ENCODE measurements around the gene GPR15LG. TPM values are rescaled to one million over a fixed set of nuclear protein-coding genes. Genes with fewer than 3 reads are reported as not detected.

GPR15LG gene
- total RNA-seq, 2 experiments from 2014 or later, result not detected

DNA sequence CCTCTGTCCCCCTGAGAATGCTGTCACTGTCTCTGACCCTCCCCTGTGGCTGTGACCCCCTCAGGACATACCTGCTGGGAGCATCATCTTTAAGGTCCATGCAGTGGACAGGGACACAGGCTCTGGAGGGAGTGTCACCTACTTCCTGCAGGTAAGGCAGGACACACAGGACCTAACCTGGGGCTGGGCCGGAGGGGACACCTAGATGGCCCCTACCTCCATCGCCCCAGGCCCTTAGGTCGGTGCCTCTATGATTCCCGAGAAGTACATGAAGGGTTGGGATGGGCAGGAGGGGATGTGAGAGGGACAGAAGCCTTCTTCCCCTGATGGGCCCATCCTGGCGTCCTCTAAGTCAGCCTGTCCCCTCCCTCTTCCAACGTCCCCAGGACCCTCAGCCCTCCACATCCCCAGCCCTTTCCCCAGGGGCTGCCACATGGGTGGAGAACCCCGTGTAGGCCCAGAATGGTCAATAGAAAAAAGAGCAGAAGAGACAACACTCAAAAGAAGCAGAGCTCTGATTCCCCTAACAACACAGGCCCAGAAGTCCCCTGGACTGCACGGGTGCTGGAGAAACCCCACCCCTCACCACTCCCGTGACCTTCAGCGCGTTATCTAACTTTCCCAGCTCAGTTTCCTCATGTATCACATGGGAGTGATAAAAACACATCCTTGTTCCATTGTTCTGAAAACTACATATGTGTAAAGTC is 27.1 kb downstream of the GPR15LG start:
- DNase-seq (no peak), ATAC-seq (no peak)
- TF ChIP-seq, protein P1, sequence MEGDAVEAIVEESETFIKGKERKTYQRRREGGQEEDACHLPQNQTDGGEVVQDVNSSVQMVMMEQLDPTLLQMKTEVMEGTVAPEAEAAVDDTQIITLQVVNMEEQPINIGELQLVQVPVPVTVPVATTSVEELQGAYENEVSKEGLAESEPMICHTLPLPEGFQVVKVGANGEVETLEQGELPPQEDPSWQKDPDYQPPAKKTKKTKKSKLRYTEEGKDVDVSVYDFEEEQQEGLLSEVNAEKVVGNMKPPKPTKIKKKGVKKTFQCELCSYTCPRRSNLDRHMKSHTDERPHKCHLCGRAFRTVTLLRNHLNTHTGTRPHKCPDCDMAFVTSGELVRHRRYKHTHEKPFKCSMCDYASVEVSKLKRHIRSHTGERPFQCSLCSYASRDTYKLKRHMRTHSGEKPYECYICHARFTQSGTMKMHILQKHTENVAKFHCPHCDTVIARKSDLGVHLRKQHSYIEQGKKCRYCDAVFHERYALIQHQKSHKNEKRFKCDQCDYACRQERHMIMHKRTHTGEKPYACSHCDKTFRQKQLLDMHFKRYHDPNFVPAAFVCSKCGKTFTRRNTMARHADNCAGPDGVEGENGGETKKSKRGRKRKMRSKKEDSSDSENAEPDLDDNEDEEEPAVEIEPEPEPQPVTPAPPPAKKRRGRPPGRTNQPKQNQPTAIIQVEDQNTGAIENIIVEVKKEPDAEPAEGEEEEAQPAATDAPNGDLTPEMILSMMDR (IDR thresholded peaks at IDR 0.05), result no peak
- ChIA-PET CTCF (interaction anchor here (0.6 to 0.7 kb wide), 2 partner anchors 52 to 327 kb away, joined by 4 read pairs; no protein-coding TSS in a partner anchor), POLR2A (no interaction called here)
- Mint-ChIP-seq H3K36me3 (ENCODE audit: low read depth) (no peaks in the 10 kb centered on the region), H3K4me1 (ENCODE audit: low read depth) (no peaks in the 10 kb centered on the region), H3K27ac (no peak overlapping the region), H3K27me3 (peaks cover 4% of the 10 kb centered on the region), H3K9me3 (no peaks in the 10 kb centered on the region), H3K4me3 (no peak overlapping the region)
- intact Hi-C loops (cut with micrococcal nuclease), result loop anchor here (5.0 kb wide), 1 partner anchor 43 kb away; no protein-coding TSS in a partner anchor

DNA sequence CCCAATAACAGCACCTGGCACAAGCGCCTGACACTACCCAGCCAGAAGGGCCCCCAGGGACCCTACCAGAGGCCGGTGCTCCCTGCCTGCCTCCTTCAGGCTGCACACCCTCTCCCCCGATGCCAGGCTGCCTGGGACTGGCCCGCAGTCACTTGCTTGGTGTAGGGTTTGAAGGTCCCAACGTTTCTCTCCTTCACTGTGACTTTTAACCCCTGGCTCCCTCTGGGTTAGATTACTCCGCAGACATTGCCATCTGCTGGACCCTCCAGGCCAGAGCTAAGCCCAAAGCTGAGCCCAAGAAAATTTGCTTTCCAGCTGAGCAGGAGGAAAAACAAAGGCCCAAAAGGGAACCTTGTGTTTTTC is 27.6 kb downstream of the GPR15LG start:
- H3K4me3 Mint-ChIP-seq, result no peak overlapping the region
- DNase-seq (no peak), ATAC-seq (no peak)
- CTCF ChIA-PET, result interaction anchor here (1.0 kb wide), 1 partner anchor 53 kb away, joined by 4 read pairs; no protein-coding TSS in a partner anchor
- peaks cover 3% of the 10 kb centered on the region for H3K27me3 Mint-ChIP-seq
- intact Hi-C loops (cut with micrococcal nuclease), result loop anchor here (5.0 kb wide), 1 partner anchor 44 kb away; no protein-coding TSS in a partner anchor
- no peaks in the 10 kb centered on the region for H3K4me1 Mint-ChIP-seq (ENCODE audit: low read depth)
- no peaks in the 10 kb centered on the region for H3K9me3 Mint-ChIP-seq
- H3K27ac Mint-ChIP-seq, result no peak overlapping the region
- TF ChIP-seq, protein P1 (IDR thresholded peaks at IDR 0.05), result no peak
- H3K36me3 Mint-ChIP-seq (ENCODE audit: low read depth), result no peaks in the 10 kb centered on the region
- POLR2A ChIA-PET, result no interaction called here

DNA sequence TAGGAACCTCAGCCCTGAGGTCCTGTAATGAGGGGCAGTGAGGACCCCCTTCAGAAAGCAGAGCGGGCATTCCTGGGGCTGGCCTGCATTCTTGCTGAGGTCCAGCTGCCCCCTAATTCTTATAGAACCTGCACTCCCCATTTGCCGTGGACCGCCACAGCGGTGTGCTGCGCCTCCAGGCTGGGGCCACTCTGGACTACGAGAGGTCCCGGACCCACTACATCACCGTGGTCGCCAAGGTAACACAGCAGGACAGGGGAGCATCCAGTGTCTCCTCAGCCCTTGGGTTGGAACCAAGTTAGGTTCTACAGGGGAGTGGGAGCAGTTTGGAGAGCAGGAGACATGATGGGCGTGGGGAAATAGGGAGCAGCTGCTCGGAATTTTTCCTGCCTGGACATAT is 28.1 kb downstream of the GPR15LG start:
- Mint-ChIP-seq H3K27me3 (no peaks in the 10 kb centered on the region), H3K9me3 (no peaks in the 10 kb centered on the region), H3K27ac (no peak overlapping the region), H3K4me1 (ENCODE audit: low read depth) (no peaks in the 10 kb centered on the region), H3K4me3 (no peak overlapping the region), H3K36me3 (ENCODE audit: low read depth) (no peaks in the 10 kb centered on the region)
- intact Hi-C loops (cut with micrococcal nuclease), result loop anchor here (5.0 kb wide), 1 partner anchor 44 kb away; no protein-coding TSS in a partner anchor
- CTCF ChIA-PET, result interaction anchor here (1.0 kb wide), 2 partner anchors 13 to 53 kb away, joined by 4 read pairs; no protein-coding TSS in a partner anchor
- POLR2A ChIA-PET, result interaction anchor here (1.4 kb wide), 1 partner anchor 8 kb away, joined by 3 read pairs; no protein-coding TSS in a partner anchor
- DNase-seq, result no peak
- TF ChIP-seq, protein P1 (IDR thresholded peaks at IDR 0.05), result no peak
- no peak for ATAC-seq

DNA sequence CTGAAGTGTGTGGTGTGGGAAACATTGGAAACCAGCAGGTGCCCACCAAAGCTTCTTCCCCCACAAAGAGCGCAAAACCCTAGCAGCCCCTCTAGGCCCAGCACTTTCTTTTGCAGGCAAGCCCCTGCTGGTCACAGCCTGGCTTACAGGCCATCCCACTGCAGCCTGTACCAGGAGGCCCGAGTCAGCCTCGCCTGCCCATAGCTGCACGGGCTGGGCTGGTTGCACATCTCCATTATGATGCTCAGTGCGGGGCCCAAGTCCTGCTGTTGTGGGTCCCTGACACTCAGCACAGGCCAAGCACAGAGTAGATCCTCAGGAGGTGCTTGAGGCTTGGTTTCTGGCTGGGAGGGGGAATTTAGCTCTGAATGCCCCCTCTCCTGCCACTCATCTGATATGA is 28.7 kb downstream of the GPR15LG start:
- Mint-ChIP-seq H3K9me3 (no peaks in the 10 kb centered on the region), H3K4me1 (ENCODE audit: low read depth) (no peaks in the 10 kb centered on the region), H3K27ac (no peak overlapping the region), H3K27me3 (peaks cover 3% of the 10 kb centered on the region), H3K4me3 (no peak overlapping the region), H3K36me3 (ENCODE audit: low read depth) (no peaks in the 10 kb centered on the region)
- CTCF ChIA-PET, result interaction anchor here (1.0 kb wide), 2 partner anchors 12 to 54 kb away, joined by 4 read pairs; no protein-coding TSS in a partner anchor
- intact Hi-C loops (cut with micrococcal nuclease), result loop anchor here (5.0 kb wide), 1 partner anchor 45 kb away; no protein-coding TSS in a partner anchor
- POLR2A ChIA-PET, result interaction anchor here (1.4 kb wide), 1 partner anchor 9 kb away, joined by 3 read pairs; no protein-coding TSS in a partner anchor
- DNase-seq (no peak), ATAC-seq (no peak)
- TF ChIP-seq, protein P1 (IDR thresholded peaks at IDR 0.05), result no peak

DNA sequence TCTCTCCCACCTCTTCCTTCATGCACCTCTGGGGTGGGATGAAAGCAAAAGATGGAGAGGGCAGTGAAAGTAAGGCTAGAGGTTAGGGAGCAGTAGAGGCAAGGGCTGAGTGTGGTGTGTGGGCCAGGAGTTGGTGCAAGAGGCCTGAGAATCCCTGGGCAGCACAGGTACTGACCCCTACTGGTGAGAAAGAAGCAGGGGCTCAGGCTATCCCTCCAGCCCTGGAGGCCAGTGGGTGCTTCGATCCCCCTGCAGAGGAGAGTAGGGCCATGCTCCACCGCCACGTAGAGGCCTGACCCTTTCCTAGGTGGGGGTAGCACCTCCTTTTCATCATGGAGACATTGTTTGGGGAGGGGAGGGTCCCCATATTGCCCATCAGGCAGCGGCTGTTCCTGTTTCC is 30.5 kb downstream of the GPR15LG start:
- intact Hi-C loops (cut with micrococcal nuclease), result loop anchor here (5.0 kb wide), 1 partner anchor 47 kb away; no protein-coding TSS in a partner anchor
- Mint-ChIP-seq H3K36me3 (ENCODE audit: low read depth) (no peaks in the 10 kb centered on the region), H3K4me3 (no peak overlapping the region), H3K4me1 (ENCODE audit: low read depth) (no peaks in the 10 kb centered on the region), H3K9me3 (no peaks in the 10 kb centered on the region), H3K27ac (no peak overlapping the region), H3K27me3 (peaks cover 3% of the 10 kb centered on the region)
- ChIA-PET CTCF (interaction anchor here (1.5 to 3.9 kb wide), 6 partner anchors 9 to 113 kb away, joined by 3 to 71 read pairs (median 6); no protein-coding TSS in a partner anchor), POLR2A (no interaction called here)
- peak; percentile 35 for ATAC-seq
- DNase-seq, result no peak
- TF ChIP-seq, protein P1 (IDR thresholded peaks at IDR 0.05), result peak; percentile 20

All from activated CD8-positive, alpha-beta T cell treated with anti-CD3 and anti-CD28 coated beads for 36 hours (primary cell).